ENCODE data around the gene POLR3B.

The POLR3B gene

DNA sequence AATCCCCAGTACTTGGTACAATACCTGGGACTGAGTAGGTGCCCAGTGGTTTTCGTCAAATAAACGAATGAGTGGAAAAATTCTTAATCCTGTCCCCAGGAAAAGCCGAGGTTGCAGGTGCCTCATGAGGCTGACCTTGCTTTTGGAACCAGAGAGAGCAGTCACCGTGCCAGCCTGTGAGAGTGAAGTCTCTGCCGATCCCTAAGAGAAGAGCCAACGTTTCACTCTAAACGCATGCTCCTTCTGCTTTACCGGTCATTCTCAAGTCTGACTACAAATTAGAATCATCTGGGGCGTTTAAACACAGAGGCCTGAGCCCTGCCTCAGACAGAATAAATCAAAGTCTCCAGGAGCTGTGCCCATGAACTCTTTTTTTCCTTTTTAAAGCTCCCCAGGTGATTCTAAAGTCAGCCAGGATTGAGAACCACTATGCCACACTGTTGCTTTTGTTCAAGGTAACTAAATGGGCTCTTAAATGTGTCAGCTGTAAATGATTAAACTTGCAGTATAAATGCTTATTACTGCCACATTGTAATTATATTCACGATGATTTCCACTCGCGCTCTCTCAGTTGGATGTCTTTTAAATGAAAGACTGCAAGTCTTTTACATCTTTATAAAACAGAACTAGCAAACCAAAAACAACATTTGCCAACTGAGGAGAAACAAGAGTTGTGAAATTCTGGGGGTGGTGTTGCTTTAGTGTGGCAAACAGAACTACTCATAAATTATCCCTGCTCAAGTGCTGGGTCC is 28.1 kb upstream of the POLR3B start:
- no peak for DNase-seq
- TF ChIP-seq GATA1 (IDR thresholded peaks at IDR 0.05; ENCODE audit: low read depth, low read length), result no peak
- no peak for TF ChIP-seq POLR2A (IDR thresholded peaks at IDR 0.05; ENCODE audit: low read length)

DNA sequence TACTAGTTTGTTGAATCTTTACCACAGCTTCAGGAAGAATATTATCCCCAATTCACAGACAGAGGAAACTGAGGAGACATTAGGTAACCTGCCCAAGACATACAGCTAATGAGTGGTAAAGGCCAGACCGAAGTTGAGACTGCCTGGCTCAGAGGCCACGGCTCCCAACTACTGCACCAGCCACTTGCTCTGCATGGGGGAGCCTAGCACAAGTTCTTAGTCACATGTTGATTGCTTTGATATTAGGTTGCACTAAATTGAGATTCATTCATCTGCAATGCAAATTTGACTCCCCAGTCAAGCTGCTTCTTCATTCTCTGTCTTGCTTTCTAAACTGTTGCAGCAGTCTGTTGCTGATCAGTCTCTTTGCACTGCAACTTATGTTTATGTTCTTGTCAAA is 25.9 kb upstream of the POLR3B start:
- DNase-seq, result no peak

DNA sequence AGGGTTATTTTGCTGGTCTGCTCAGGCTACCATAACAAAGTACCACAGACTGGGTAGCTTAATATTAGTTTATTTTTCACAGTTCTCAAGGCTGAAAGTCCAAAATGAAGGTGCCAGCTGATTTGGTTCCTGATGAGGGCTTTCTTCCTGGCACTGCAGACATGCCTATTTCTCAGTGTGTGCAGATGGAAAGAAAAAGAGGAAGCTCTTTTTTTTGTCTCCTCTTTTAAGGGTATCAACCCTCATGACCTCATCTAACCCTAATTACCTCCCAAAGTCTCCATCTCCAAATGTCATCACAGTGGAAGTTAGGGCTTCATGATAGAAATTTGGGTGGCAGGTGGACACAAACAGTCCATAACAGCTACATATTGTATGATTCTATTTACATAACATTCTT is 25.0 kb upstream of the POLR3B start:
- DNase-seq, result no peak
- no peak for TF ChIP-seq POLR2A (IDR thresholded peaks at IDR 0.05; ENCODE audit: low read length)
- no peak for TF ChIP-seq GATA1 (IDR thresholded peaks at IDR 0.05; ENCODE audit: low read depth, low read length)

More for the DNA sequence above, 25.9 kb upstream of the POLR3B start:
- TF ChIP-seq POLR2A (IDR thresholded peaks at IDR 0.05; ENCODE audit: low read length) (no peak), GATA1 (IDR thresholded peaks at IDR 0.05; ENCODE audit: low read depth, low read length) (no peak)

DNA sequence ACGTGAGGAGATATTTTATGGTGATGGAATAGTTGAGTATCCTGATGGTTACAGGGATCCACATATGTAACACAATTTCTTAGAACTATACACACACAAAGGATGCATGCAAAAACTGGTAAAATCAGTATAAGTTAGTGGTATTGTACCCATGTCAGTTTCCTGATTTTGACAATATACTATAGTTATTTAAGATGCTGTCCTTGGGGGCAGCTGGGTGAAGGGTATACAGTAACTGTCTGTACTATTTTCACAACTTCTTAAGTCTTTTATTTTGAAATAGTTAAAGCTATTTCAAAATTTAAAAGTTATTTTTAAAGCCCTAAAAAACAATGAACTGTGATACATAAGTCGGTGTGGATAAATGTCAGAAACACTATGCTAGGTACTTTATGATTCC is 24.5 kb upstream of the POLR3B start:
- no peak for TF ChIP-seq POLR2A (IDR thresholded peaks at IDR 0.05; ENCODE audit: low read length)
- TF ChIP-seq GATA1 (IDR thresholded peaks at IDR 0.05; ENCODE audit: low read depth, low read length), result no peak
- DNase-seq, result no peak

DNA sequence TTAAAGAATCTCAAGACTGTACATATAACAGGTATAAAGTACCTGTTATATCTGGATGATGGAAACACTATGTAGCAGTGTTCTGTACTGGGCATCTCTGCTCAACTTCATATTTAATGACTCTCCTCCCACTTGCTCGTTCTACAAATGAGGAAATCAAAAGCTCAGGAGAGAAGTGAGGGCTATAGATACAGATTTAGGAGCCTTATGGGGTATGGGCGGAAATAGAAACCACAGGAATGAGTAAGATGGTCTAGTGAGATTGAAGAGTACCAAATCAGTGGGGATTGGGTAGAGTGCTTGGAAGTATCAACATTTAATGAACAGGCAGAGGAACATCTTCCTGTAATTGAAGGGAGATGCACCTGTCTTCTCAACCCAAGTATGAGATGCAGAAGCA is 23.8 kb upstream of the POLR3B start:
- TF ChIP-seq GATA1 (IDR thresholded peaks at IDR 0.05; ENCODE audit: low read depth, low read length), result no peak
- no peak for TF ChIP-seq POLR2A (IDR thresholded peaks at IDR 0.05; ENCODE audit: low read length)
- no peak for DNase-seq

DNA sequence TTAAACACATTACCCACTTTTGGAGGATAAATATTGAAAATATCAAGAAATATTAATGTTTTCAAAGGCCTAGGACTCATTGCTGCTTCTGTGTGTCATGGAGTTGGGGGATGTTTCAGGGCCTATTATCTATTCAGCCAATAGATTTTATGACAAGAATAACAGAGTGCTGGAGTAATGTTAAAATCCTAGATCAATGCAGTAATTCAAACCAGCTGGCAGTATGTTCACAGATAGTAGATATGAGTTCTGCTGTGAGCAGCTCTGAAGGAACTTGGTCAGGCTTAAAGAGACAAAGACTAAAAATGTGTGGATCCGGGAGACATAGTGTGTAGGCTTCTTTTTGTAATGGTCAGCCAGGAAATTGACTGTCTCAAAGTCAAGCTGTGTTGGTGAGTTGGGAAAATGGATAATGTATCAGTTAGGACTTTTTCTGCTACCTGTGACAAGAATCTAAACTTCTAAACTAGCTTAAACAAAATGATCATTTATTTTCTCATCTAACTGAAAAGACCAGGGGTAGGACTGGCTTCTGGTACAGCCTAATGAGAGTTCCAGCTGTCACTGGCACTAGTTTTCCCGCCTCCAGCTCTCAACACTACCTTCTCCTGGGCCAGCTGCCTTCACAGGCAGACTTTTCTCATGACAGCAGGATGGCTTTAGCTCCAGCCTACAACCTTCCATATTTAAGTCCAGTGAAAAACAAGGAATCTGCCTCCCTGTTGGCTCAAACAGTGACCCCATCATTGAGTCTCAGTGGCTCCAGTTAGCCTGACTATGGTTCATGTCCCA is 16.3 kb upstream of the POLR3B start:
- TF ChIP-seq GATA1 (IDR thresholded peaks at IDR 0.05; ENCODE audit: low read depth, low read length) (no peak), POLR2A (IDR thresholded peaks at IDR 0.05; ENCODE audit: low read length) (no peak)
- no peak for DNase-seq

DNA sequence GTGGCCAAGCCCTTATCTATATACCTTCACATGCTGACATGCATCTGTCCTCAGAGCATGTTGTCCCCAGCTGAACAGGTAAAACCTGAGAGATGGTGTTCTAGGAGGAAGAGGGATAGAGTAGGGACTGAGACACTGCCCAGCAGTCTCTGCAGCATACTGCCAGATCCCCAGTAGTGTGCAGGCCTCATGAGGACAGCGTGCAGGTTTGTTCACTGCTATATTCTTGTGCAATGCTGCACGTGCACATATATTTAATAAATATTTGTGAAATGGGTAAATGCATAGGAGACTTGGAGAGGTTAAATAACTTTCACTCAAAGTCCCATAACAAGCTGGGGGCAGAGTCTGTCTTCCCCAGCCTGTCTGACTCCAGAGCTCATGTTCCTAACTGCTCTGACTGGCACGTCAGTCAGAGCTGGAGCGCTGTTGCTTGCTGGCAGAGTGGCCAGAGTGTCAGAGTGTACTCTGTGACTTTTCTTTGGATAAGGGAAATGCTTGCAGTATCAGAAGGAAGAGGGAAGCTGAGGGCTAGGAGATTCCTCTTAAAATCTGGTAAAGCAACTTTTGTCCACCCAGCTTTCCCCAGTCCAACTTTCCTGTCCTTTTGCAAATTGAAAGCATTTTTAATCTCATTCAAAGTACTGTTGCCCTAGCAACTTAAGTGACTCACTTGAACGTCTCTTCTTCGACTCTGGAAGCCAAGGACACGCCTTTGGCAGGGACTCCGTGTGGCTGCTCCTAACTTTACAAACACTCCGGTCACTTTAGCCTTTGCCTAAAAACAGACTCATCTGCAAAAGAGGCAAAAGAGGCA is 14.9 kb upstream of the POLR3B start:
- no peak for TF ChIP-seq POLR2A (IDR thresholded peaks at IDR 0.05; ENCODE audit: low read length)
- TF ChIP-seq GATA1 (IDR thresholded peaks at IDR 0.05; ENCODE audit: low read depth, low read length), result no peak
- peak in 1 of 2 experiments; percentile 14 for DNase-seq

DNA sequence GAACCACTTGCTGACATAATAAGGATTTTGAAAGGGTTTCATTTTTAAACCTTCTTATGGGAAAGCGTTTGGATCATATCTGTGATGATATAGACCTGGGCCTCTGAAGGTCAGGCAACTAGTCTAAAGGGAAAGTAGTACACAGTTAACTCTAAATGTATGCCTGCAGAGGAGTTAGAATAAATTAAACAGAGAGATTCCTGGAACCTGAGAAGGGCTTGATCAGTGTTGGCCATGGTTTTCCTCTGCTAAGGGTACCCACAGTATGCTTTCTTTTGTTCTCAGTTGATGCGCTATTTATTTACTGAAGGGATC is 14.4 kb upstream of the POLR3B start:
- DNase-seq, result no peak
- TF ChIP-seq POLR2A (IDR thresholded peaks at IDR 0.05; ENCODE audit: low read length), result no peak
- no peak for TF ChIP-seq GATA1 (IDR thresholded peaks at IDR 0.05; ENCODE audit: low read depth, low read length)

DNA sequence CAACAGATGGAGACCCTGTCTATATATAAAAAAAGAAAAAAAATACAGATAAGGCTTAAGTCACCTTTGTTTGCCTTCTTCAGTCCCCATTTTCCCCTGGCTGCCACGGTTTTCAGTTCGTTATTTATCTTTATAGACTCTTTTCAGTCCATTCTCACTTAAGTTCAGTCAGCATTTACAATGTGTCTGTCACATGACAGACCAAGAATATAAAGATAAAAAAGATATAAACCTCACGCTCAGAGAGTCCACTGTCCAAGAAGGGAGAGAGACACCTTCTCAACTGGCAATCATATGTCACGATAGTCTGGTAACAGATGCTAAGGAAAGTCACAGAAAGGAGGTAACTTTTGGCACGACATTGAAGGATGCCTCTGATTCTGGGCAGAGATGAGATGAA is 13.4 kb upstream of the POLR3B start:
- DNase-seq, result no peak
- TF ChIP-seq POLR2A (IDR thresholded peaks at IDR 0.05; ENCODE audit: low read length), result no peak
- no peak for TF ChIP-seq GATA1 (IDR thresholded peaks at IDR 0.05; ENCODE audit: low read depth, low read length)

DNA sequence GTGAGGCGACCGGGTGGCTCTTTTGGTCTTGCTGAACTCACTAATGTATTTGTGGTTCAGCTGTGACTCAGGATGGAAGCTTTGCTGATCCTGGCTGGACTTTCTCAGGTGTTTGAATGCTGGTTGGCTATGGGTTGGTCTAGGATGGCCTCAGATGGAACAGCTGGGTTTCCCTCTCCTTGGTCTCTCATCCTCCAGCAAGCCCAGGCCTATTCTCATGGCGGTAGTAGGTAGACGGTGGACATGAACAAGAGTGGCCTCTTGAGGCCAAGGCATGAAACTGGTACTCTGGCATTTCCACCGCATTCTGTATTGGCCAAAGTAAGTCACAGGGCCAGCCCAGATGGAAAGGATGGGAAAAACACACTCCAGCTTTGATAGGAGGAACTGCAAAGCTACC is 11.8 kb upstream of the POLR3B start:
- DNase-seq, result peak; percentile 38 to 43
- TF ChIP-seq POLR2A (IDR thresholded peaks at IDR 0.05; ENCODE audit: low read length) (no peak), GATA1 (IDR thresholded peaks at IDR 0.05; ENCODE audit: low read depth, low read length) (no peak)

DNA sequence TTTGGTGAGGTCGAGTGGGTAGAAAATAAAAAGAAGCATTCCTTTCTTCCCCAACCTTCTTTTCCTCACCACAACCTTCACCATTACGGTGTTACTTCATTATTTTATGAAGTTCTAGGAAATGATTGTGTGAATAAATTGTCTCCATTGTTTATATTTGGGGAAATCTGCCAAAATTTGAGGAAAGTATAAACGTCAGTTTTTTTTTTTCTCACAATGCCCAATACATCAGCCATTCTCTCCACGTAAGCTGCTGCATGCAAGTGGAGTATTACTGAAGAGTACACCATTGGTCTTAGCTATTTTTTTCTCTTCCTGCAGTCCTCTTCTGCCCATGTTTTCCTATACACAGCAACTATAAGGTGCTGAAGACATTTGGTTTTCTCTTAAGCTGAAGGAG is 9.1 kb upstream of the POLR3B start:
- TF ChIP-seq POLR2A (IDR thresholded peaks at IDR 0.05; ENCODE audit: low read length) (no peak), GATA1 (IDR thresholded peaks at IDR 0.05; ENCODE audit: low read depth, low read length) (no peak)
- DNase-seq, result no peak

DNA sequence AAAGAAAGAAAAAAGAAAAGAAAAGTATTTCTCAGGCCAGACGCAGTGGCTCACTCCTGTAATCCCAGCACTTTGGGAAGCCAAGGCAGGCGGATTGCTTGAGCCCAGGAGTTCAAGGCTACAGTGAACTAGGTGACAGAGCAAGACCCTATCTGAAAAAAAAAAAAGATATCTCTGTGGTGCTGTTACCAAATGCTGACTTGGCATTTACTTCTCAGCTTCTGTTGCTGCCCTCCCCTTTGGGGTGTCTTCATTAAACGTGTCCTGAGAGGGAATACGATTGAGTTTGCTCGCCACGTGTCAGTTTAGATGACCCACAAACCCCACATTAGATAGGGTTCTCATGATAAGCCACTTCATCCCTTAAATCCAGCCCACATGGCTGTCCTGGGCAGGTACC is 4.4 kb upstream of the POLR3B start:
- no peak for DNase-seq
- TF ChIP-seq POLR2A (IDR thresholded peaks at IDR 0.05; ENCODE audit: low read length) (no peak), GATA1 (IDR thresholded peaks at IDR 0.05; ENCODE audit: low read depth, low read length) (no peak)

DNA sequence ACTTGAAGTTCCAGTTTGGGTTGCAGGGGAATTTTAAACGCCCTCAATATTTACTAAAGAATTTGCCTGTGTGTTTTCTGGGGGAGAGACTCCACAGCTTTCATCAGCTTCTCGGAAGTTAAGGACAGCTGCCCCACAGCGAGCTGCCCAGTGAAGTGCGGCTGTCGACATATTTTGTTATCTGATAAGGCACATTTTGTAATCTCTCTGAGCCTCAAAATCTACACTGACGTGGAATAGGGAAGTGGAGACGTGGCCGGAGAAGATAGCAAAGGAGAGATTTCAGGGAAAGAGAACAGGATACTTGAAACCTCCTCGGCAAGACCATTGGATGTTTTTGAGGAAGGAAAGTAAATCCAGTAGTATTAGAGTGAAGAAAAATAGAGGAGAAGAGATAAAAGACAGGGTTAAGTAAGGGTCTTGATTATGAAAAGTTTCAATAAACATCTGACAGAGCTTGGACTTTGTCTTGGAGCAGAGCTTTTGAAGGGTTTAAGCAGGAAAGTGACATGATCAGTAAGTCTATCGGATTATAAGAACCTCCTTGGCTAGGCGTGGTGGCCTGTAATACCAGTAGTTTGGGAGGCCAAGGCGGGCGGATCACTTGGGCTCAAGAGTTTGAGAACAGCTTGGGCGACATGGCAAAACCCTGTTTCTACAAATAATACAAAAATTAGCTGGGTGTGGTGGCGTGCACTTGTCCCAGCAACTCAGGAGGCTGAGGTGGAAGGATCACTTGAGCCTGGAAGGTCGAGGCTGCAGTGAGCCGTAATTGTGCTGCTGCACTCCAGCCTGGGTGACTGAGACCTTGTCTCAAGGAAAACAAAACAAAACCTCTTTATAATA is 1.1 kb downstream of the POLR3B start:
- TF ChIP-seq GATA1 (IDR thresholded peaks at IDR 0.05; ENCODE audit: low read depth, low read length), result peak; percentile 44
- no peak for TF ChIP-seq POLR2A (IDR thresholded peaks at IDR 0.05; ENCODE audit: low read length)
- peak; percentile 89 to 90 for DNase-seq
